ENCODE data around the gene GAD2.

Gene GAD2

GRCh38 chr10:26216585-26217395 is at the start of gene GAD2:
TSS of gene GAD2 (plus strand) at chr10:26216774. CDS start at chr10:26216810, 36 bp downstream.
- no peak for DNase-seq

GRCh38 chr10:26169466-26169865 is 47.1 kb upstream of the GAD2 start:
- DNase-seq, result no peak

DNA sequence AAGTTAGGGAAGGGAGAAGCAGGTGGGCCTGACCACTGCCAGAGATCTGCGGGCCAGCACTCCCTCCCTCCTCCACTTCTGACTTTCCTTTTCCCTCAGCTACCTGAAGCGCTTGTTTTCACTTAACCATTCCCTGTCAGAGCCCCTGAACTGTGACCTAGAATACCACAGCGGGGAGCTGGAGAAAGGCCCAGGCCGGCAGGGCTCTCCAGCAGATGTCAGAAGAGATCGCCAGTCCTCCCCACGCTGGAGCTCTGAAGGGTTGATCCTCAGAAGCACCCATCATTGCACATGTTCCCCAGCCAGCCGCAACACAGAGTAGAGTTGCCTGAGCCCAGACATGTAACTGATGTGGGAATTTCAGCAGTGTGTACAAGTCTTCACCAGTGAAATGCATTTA is 44.4 kb upstream of the GAD2 start:
- DNase-seq, result no peak

GRCh38 chr10:26173837-26174236 is 42.7 kb upstream of the GAD2 start:
- no peak for DNase-seq

- no peak for DNase-seq
These were observed 39.2 kb upstream of the GAD2 start for GRCh38 chr10:26177341-26177740.

DNA sequence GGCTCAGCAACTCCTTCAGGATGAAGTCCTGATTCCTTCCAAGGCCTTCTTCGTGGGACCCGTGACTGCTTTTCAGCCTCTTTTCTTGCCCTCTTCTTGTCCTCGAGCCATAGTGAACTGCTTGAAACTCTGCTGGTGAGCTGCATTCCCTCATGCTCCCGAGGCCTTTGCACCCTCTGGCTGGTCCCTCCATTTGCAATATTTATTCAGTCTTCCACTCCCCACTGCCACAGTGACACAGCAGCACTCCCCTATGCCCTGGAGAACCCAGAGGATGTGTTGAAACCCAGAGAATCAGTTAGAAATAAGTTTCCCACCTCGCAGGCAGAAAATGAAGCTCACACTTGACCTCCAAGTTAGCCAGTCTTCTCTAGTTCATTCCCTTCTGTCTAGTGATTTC is 22.3 kb upstream of the GAD2 start:
- DNase-seq, result no peak

- no peak for DNase-seq
These were observed 19.3 kb upstream of the GAD2 start for GRCh38 chr10:26197248-26197647.

DNA sequence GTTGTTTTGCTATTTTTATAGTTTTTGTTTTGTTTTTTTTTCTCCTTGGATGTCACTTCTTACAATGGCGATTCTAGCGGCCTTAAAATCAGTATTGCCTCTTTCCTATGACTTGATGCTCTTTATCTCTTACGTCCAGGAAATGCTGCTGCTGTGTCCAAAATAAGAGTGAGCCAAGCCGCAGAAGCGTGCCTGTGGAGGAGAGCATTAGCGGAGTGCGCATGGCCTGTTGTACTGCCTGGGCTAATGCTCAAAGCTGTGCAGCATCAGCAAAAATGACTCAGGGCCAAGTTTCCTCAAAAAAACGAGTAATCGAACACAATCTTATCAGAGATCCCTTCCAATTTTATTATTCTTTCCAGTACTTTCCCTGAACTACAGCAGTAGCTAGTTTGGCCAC is 18.5 kb upstream of the GAD2 start:
- no peak for DNase-seq

GRCh38 chr10:26199841-26200240 is 16.7 kb upstream of the GAD2 start:
- DNase-seq, result no peak

GRCh38 chr10:26205223-26205622 is 11.4 kb upstream of the GAD2 start:
- DNase-seq, result no peak

GRCh38 chr10:26211781-26212444 is 4.7 kb upstream of the GAD2 start:
- no peak for DNase-seq

DNA sequence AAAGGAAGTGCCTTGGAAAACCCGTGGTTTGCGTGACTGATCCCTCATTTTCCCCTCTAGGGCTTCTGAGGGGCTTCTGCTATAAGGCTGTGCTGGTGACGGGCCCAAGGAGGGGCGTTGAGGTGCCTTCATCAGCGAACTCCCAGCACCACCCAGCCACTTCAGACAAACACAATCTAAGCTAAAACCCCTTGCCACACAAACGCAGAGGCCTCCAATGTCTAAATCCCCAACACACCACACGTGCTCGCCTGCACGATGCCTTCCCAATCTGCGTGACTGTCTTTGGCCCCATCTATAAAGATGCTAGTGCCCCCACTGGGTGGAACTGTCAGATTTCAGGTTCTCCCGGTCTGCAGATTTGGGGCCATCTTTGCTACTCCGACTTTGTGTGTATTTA is 4.1 kb upstream of the GAD2 start:
- no peak for DNase-seq

- no peak for DNase-seq
These were observed 3.3 kb upstream of the GAD2 start for GRCh38 chr10:26213157-26213800.

DNA sequence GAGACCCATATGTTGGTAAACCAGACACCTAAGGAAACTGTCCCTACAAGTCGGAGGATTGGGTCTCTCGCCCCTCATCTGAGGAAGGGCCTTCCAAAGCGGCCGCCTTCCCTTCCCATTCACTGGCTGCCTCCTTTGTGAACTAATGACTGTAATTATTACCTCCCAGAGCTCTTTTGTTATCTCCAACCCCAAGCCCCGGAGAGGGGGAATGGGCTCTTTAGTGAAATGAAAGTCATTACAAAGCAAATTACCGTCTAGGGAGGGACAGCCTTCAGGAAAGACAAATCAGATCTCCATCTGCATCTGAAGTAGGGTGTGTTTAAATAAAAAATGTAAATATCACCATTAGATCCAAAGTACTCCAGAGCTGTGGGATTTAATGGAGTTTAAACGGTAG is 2.6 kb upstream of the GAD2 start:
- no peak for DNase-seq

DNA sequence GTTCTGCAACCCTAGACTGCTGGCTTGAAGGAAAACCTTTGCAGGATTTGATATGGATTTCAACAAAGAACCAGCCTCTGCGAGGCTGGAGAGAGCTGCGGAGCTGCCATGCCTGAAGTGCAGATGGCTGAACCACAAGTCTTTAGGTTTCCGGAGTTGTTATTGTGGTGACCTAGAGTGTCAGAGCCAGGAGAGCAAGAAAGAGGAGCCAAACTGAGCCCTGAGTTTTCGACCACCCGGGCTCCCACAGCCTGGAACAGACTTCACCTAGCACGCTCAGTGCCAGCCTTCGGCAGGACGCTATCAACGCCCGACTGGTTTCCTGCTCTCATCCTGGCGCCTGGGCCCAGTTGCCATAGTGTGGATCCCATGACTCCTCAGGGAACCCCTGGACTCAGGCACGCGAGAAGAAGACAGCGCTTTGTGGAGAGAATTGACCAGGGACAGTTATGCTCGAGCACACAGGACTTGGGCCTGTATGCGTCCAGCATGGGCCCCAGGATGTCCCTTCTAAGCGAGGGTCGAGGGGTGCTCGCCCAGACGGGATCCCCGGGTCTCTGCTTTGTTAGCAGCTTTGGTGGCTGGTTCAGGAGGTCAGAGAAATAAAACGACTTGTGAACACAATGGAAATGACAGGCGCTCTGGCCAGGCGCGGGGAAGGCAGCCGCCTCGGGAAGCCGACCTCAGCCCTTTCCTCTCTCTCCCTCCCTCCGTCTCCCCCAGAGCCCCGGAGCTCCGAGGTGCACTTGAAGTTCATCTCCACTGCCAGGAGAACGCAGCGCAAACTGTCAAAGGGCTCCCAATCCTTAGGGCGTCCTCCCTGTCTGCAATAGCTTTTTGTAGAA is 1.8 kb upstream of the GAD2 start:
- no peak for DNase-seq

DNA sequence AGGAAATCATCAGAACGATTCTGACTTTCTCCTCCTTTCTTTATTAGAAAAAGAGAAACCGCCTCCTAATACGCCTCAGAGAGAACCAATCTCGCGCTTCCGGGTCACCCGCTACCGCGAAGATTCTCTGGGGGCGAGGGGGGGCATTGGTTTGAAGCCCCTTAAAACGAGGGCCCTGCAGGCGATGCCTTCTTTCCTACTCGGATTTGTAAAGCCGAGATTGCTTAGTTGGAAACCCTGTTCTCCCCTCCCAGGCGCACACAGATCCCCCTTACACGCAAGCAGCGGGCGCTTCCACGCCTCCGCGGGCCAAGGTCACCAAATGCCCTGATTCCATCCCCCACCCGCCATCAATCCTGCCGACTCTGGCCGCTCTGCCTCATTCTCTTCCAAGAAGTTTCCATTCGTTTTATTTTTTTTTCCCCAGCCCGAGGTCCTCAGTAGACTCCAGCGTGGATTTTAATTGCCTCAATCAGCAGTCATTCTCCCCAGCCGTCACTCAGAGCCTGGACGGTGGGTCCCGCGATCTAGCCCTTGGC is 1.1 kb upstream of the GAD2 start:
- DNase-seq, result no peak

DNA sequence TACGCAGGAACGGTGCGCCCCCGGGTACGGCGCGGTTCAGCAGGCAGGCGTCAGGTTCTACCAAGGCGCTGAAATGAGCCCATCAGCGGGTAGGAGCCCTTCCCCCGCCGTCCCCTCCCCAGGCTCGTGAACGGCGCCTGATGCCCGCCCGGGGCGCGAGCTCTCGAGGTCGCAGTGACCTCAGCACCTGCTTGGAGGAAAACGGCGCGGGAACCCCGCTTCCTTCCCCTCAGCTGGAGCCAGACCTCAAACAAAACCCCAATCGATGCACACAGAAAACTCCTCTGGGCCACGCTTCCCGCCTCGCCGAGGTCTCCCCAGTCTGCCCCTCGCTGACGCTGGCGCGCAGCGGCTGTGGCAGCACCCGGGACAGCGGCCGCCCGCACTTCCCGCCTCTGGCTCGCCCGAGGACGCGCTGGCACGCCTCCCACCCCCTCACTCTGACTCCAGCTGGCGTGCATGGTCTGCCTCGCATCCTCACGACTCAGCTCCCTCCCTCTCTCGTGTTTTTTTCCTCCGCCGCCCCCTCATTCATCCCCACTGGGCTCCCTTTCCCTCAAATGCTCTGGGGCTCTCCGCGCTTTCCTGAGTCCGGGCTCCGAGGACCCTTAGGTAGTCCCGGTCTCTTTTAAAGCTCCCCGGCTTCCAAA is 514 bp upstream of the GAD2 start:
- no peak for DNase-seq

DNA sequence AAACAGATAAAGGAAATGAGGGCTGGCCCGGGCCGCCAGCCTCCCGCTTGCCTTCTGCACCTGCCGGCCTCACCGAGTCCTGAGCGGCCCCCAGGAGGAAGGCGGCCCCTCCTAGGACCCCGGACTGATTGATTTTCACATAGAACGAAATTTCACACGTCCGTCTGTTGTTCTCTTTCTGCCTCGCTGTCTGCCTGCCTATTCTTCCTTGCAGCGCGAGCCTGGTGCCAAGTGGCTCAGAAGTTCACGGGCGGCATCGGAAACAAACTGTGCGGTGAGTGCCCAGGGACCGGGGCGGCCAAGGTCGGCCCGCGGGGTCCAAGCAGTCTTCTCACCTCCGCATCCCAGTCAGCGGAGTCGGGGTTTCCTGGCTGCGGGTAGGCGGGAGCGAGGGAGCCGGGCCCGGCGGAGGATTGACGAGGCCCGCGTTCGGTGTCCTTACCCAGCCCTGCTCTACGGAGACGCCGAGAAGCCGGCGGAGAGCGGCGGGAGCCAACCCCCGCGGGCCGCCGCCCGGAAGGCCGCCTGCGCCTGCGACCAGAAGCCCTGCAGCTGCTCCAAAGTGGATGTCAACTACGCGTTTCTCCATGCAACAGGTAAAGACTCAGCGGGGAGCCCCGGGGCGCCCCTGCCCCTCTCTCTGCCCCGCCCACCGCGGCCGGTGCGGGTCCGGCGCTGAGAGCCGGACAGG is 967 bp downstream of the GAD2 start:
- DNase-seq, result no peak

DNA sequence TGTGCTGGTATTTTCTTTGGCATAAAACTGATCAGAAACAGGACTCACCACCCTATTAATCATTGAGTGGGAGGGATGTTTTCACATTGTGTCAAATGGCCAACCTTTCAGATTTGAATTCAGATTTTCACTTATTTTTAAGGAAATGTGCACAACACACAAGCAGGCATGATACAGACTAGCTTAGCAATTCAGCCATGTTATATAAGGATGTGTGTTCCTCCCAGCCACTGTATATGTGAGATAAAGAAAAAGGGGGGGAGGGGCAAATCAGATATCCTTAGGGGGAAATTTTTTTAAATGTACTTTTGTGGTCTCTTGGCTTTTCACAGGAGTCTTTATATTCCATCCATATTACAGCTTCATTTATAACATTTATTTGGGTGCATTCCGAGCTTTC is 3.1 kb downstream of the GAD2 start:
- DNase-seq, result no peak

DNA sequence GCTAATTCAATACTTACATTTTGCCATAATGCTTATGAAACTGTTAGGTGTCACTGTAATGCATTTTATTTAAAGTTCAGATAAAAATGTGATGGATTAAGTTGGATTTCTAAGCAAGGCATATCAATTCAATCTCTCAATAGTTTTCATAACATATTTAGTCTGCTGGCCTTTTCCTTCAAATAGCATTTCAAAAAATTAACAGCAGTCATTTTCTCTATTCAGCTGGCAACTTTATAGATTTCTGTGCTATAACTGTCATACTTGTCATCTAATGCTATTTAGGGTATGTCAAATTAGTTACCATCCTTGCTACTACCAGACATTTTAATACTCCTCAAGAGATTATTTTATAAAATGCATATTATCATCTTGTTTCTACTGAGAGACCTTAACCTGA is 4.3 kb downstream of the GAD2 start:
- no peak for DNase-seq

- DNase-seq, result no peak
These were observed 5.0 kb downstream of the GAD2 start for GRCh38 chr10:26221541-26221940.

- DNase-seq, result no peak
These were observed 6.0 kb downstream of the GAD2 start for GRCh38 chr10:26222563-26222962.

Measured in CD4-positive, alpha-beta T cell treated with Interleukin-4 for 1 hour (primary cell).